ENCODE results near the gene SLC22A31. TPM values are rescaled to one million over a fixed set of nuclear protein-coding genes. Genes with fewer than 3 reads are reported as not detected.
A peak's percentile ranks its signal among the peaks of the same experiment; 100 is the strongest.

Gene SLC22A31
- total and polyA plus RNA-seq, 9 of the 15 experiments (the other 6 are each of a cell fraction or from before 2014, with no cell fraction given), result 0.29 to 2.2 (median 0.47) TPM; not detected in 3

GRCh38 chr16:89166696-89167424 lies 33.5 kb downstream of the SLC22A31 start (continued):
- TF ChIP-seq ASH1L (IDR thresholded peaks at IDR 0.05; ENCODE audit: borderline replicate concordance, low read depth, partially characterized antibody) (no peak), ZEB2 (IDR thresholded peaks at IDR 0.05) (0 out of 2 replicates have a peak, but pooled peaks have one; percentile 46), ZNF263 (CRISPR knock-in tag; IDR thresholded peaks at IDR 0.05; ENCODE audit: borderline replicate concordance) (no peak), SIN3A (IDR thresholded peaks at IDR 0.05; ENCODE audit: borderline replicate concordance in 2 of 2, control insufficient read depth in 1 of 2, low read depth in 2 of 2, low read length in 2 of 2) (no peak), ZNF384 (IDR thresholded peaks at IDR 0.05; ENCODE audit: low read depth, low read length) (no peak), LCOR (CRISPR knock-in tag; IDR thresholded peaks at IDR 0.05) (no peak), HMGN3 (IDR thresholded peaks at IDR 0.05; ENCODE audit: borderline replicate concordance, extremely low read depth, insufficient read length, low read depth, low read length) (no peak), ZNF175 (CRISPR knock-in tag; IDR thresholded peaks at IDR 0.05; ENCODE audit: low read depth) (peak; percentile 32; the same call in 1 of the 2 replicates), GTF2E2 (tag; IDR thresholded peaks at IDR 0.05) (no peak), SETDB1 (IDR thresholded peaks at IDR 0.05; ENCODE audit: low read length) (no peak), ZBTB40 (IDR thresholded peaks at IDR 0.05) (peak; percentile 64; the same call in 1 of the 2 replicates), ZBTB40 (CRISPR knock-in tag; IDR thresholded peaks at IDR 0.05) (no peak), ETV1 (tag; conservative IDR thresholded peaks at IDR 0.05; ENCODE audit: low read depth) (peak; percentile 63; the same call in 1 of the 2 replicates), ID3 (CRISPR knock-in tag; IDR thresholded peaks at IDR 0.05) (no peak), ID3 (tag; IDR thresholded peaks at IDR 0.05) (no peak), CAMTA2 (CRISPR knock-in tag; conservative IDR thresholded peaks at IDR 0.05) (no peak), KAT7 (CRISPR knock-in tag; IDR thresholded peaks at IDR 0.05; ENCODE audit: borderline replicate concordance) (no peak)
